Activated CD4-positive, alpha-beta T cell treated with anti-CD3 and anti-CD28 coated beads for 4 hours (primary cell): ENCODE measurements around the gene ACTR10.
"Not testable (repeated sequence)": the region's sequence is repeated elsewhere in the genome, so short reads cannot be mapped to it uniquely, and the experiment has no call there.

Experiments
- DNase-seq, 2 donors: peaks; one replicate each; pipeline ENCODE4 v3.0.0-alpha.2; 2020

ACTR10 gene

GRCh38 chr14:58227096-58227819 is 27.3 kb downstream of the ACTR10 start:
- DNase-seq: no peak

GRCh38 chr14:58238252-58239243 is 38.6 kb downstream of the ACTR10 start:
- DNase-seq: no peak

- DNase-seq: peak; percentile 78 to 89
Observed at GRCh38 chr14:58239244-58240195, 39.6 kb downstream of the ACTR10 start.

- no peak for DNase-seq
Observed at GRCh38 chr14:58243790-58244555, 44.0 kb downstream of the ACTR10 start.

- DNase-seq: peak; percentile 97
Observed at GRCh38 chr14:58244556-58245387, 44.8 kb downstream of the ACTR10 start, which contains the start of gene PSMA3. Gene PSMA3, plus strand, starts transcription at chr14:58244843. Its CDS starts 78 bp downstream, at chr14:58244921.

GRCh38 chr14:58245562-58245961 is 45.6 kb downstream of the ACTR10 start:
- no peak for DNase-seq

- DNase-seq: no peak
Observed at GRCh38 chr14:58249611-58250010, 49.7 kb downstream of the ACTR10 start.

- DNase-seq: no peak
Observed at GRCh38 chr14:58258156-58258555, 58.2 kb downstream of the ACTR10 start.

GRCh38 chr14:58262005-58262404 is 62.1 kb downstream of the ACTR10 start:
- DNase-seq: not testable (repeated sequence)

GRCh38 chr14:58265401-58265800 is 65.5 kb downstream of the ACTR10 start:
- DNase-seq: no peak

- no peak for DNase-seq
Observed at GRCh38 chr14:58270628-58271027, 70.7 kb downstream of the ACTR10 start.

- no peak for DNase-seq
Observed at GRCh38 chr14:58272588-58273372, 72.8 kb downstream of the ACTR10 start.

GRCh38 chr14:58274881-58275280 is 74.9 kb downstream of the ACTR10 start:
- DNase-seq: no peak

- no peak for DNase-seq
Observed at GRCh38 chr14:58275527-58276190, 75.7 kb downstream of the ACTR10 start.

GRCh38 chr14:58276208-58276607 is 76.3 kb downstream of the ACTR10 start:
- DNase-seq: no peak

- no peak for DNase-seq
Observed at GRCh38 chr14:58278177-58278576, 78.2 kb downstream of the ACTR10 start.

- peak; percentile 12 to 29 for DNase-seq
Observed at GRCh38 chr14:58280954-58281787, 81.2 kb downstream of the ACTR10 start.

- no peak for DNase-seq
Observed at GRCh38 chr14:58281969-58282368, 82.0 kb downstream of the ACTR10 start.
